Ovary (tissue), 3 donors: ENCODE results near the gene TESMIN.

Experiments used
- CTCF ChIP-seq, 3 donors: fragments of 450-650 bp in 2 of 3; fragments of 200-600 bp in 1 of 3; IDR thresholded peaks; one replicate each; pipeline versions ENCODE4 v1.5.1 to v1.8.0; 2016 to 2022; ENCODE audit warnings: antibody characterized with exemption in 3 of 3, mild to moderate bottlenecking in 1 of 3
- EP300 ChIP-seq: sonication (generic); formaldehyde crosslinking; IDR thresholded peaks from one replicate; pipeline ENCODE4 v1.6.1; 2017; ENCODE audit warnings: antibody characterized with exemption
- POLR2A ChIP-seq: fragments of 450-650 bp; IDR thresholded peaks from one replicate; pipeline ENCODE4 v1.6.1; 2017; ENCODE audit warnings: antibody characterized with exemption, mild to moderate bottlenecking, moderate library complexity
- donor health status: DM: no; HTN: no; CAD: no.

GRCh38 chr11:68762481-68762880 lies 11.2 kb upstream of the TESMIN start:
- no peak for TF ChIP-seq CTCF (IDR thresholded peaks at IDR 0.05)
- no peak for TF ChIP-seq POLR2A
- TF ChIP-seq EP300: no peak
